ENCODE measurements around the gene RBM23.

DNA sequence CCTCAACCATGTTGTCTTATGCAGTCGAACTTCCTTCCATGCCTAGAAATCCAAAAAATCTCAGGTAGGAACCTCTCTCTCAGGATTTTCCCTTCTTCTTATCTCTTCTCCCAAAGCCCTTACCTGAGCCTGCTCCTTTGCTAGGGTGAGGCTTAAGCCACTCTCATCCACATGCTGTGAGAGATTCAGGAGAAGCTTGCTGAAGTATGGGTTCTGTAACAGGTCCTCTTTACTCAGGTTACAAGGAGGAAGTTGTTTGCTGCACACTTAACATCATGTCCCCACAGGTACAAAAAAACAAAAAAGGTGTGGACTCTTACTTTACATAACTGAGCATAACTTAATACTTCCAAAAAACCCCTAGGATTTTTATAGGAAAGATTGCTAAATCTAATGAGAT lies 33.5 kb upstream of the RBM23 start:
- TF ChIP-seq CTCF (tag by site-specific recombination; IDR thresholded peaks at IDR 0.05) (no peak), ZNF140 (tag by site-specific recombination; IDR thresholded peaks at IDR 0.05) (no peak)
